Thyroid gland (tissue), 4 donors: ENCODE data around the gene GCK. TPM values are rescaled to one million over a fixed set of nuclear protein-coding genes. Genes with fewer than 3 reads are reported as not detected.

ENCODE experiments used
- DNase-seq, 2 donors: peaks; one replicate each; pipeline ENCODE4 v3.0.0-alpha.2; 2019
- H3K27ac ChIP-seq, 3 donors: fragments of 200-600 bp; sonication (generic); 1 replicate in 2 of 3; 2 replicates in 1 of 3; pipeline ENCODE4 v1.5.1; 2016 to 2019; ENCODE audit warnings: mild to moderate bottlenecking in 1 of 3, moderate library complexity in 1 of 3
- H3K27me3 ChIP-seq: fragments of 200-600 bp; sonication (generic); one replicate; pipeline ENCODE4 v1.5.1; 2019
- H3K36me3 ChIP-seq, 2 donors: fragments of 200-600 bp; sonication (generic); one replicate each; pipeline ENCODE4 v1.5.1; 2016 to 2019
- H3K4me1 ChIP-seq, 2 donors: fragments of 200-600 bp; sonication (generic); one replicate each; pipeline ENCODE4 v1.5.1; 2017 to 2019
- H3K4me3 ChIP-seq, 3 donors: fragments of 200-600 bp; sonication (generic); replicated peaks in 1 of 3; 1 replicate in 2 of 3; 2 replicates in 1 of 3; pipeline ENCODE4 v1.5.1; 2016; ENCODE audit warnings: mild to moderate bottlenecking in 1 of 3
- H3K9me3 ChIP-seq: fragments of 200-600 bp; sonication (generic); one replicate; pipeline ENCODE4 v1.5.1; 2017
- CTCF ChIP-seq, 6 experiments: fragments of 200-600 bp in 3 of 6; fragments of 450-650 bp in 3 of 6; sonication (generic) in 3 of 6; IDR thresholded peaks; one replicate each; pipeline ENCODE4 v1.5.1; 2016 to 2019; ENCODE audit warnings: antibody characterized with exemption in 6 of 6, mild to moderate bottlenecking in 2 of 6, inconsistent platforms in 1 of 6, moderate library complexity in 1 of 6
- POLR2A ChIP-seq, 2 donors: fragments of 450-650 bp; IDR thresholded peaks; one replicate each; pipeline ENCODE4 v1.6.1; 2017; ENCODE audit warnings: antibody characterized with exemption in 2 of 2, mild to moderate bottlenecking in 2 of 2, moderate library complexity in 1 of 2
- WGBS, 2 donors: methylation state at CpG; one replicate each; pipeline ENCODE4 v1.1.5; 2017; 5-methylcytosine and 5-hydroxymethylcytosine counted together
- intact Hi-C: fragments of 100-400 bp; cut with DNase I; formaldehyde crosslinking; loops from one replicate; pipeline ENCODE4 v1.15.1; 2023
- total RNA-seq, 4 donors: library from RNA; depleted of rRNA; stranded (reverse); fragments of >200 nt; gene quantifications; one replicate each; pipeline ENCODE4 v1.2.3, GENCODE V29; 2016

GCK gene
- total RNA-seq, 4 donors from 2014 or later = 0.22 to 0.73 TPM; not detected in 2

GRCh38 chr7:44148961-44149536 is 40.2 kb downstream of the GCK start:
- Histone ChIP-seq H3K4me1 (peaks cover 8 to 12% of the 10 kb centered on the region in 2 donors), H3K9me3 (no peaks in the 10 kb centered on the region), H3K36me3 (no peaks in the 10 kb centered on the region), H3K4me3 (no peak overlapping the region), H3K27me3 (no peaks in the 10 kb centered on the region), H3K27ac (no peak overlapping the region)
- intact Hi-C loops = no loop called here
- 84 to 89% methylated on average over 9 of the region's 9 CpGs for WGBS, 2 donors
- TF ChIP-seq POLR2A (IDR thresholded peaks at IDR 0.05) (no peak), CTCF (IDR thresholded peaks at IDR 0.05) (no peak)
- no peak for DNase-seq

GRCh38 chr7:44148166-44148565 is 41.1 kb downstream of the GCK start:
- intact Hi-C loops = no loop called here
- Histone ChIP-seq H3K36me3 (no peaks in the 10 kb centered on the region), H3K27ac (no peak overlapping the region), H3K4me3 (no peak overlapping the region), H3K4me1 (peaks cover 8 to 12% of the 10 kb centered on the region in 2 donors), H3K9me3 (no peaks in the 10 kb centered on the region), H3K27me3 (no peaks in the 10 kb centered on the region)
- DNase-seq = no peak
- 92% methylated on average over 2 of the region's 2 CpGs for WGBS, 2 donors
- TF ChIP-seq POLR2A (IDR thresholded peaks at IDR 0.05) = no peak
- TF ChIP-seq CTCF (IDR thresholded peaks at IDR 0.05) = no peak

- Histone ChIP-seq H3K4me1 (peaks cover 8 to 12% of the 10 kb centered on the region in 2 donors), H3K4me3 (no peak overlapping the region), H3K36me3 (no peaks in the 10 kb centered on the region), H3K27me3 (no peaks in the 10 kb centered on the region), H3K27ac (no peak overlapping the region), H3K9me3 (no peaks in the 10 kb centered on the region)
- TF ChIP-seq POLR2A (IDR thresholded peaks at IDR 0.05) (no peak), CTCF (IDR thresholded peaks at IDR 0.05) (no peak)
- DNase-seq = no peak
- intact Hi-C loops = no loop called here
- 80 to 84% methylated on average over 18 to 33 of the region's 33 CpGs for WGBS, 2 donors
Measured at GRCh38 chr7:44147026-44147991, 41.9 kb downstream of the GCK start.

- Histone ChIP-seq H3K27ac (no peak overlapping the region), H3K36me3 (no peaks in the 10 kb centered on the region), H3K9me3 (no peaks in the 10 kb centered on the region), H3K4me1 (peaks cover 8 to 12% of the 10 kb centered on the region in 2 donors), H3K4me3 (peak overlapping the region in 1 of 3 donors; percentile 27), H3K27me3 (no peaks in the 10 kb centered on the region)
- 3 to 43% methylated on average over 16 to 25 of the region's 65 CpGs for WGBS, 2 donors
- DNase-seq = peak; percentile 60 to 64
- intact Hi-C loops = no loop called here
- TF ChIP-seq POLR2A (IDR thresholded peaks at IDR 0.05) = no peak
- TF ChIP-seq CTCF (IDR thresholded peaks at IDR 0.05) = no peak
Measured at GRCh38 chr7:44145969-44146911, 43.0 kb downstream of the GCK start.
